GM18517 (cell line): ENCODE measurements around the gene VWA1.
"Not testable (repeated sequence)": the region's sequence is repeated elsewhere in the genome, so short reads cannot be mapped to it uniquely, and the experiment has no call there.

Source experiments
- ATAC-seq: cut with Tn5 transposase; IDR thresholded peaks from one replicate; pipeline ENCODE4 v1.9.1; 2021; ENCODE audit warnings: mild to moderate bottlenecking, moderate library complexity; ENCODE audit not compliant: unreplicated experiment

VWA1 gene

GRCh38 chr1:1422465-1423244 is 12.8 kb upstream of the VWA1 start:
- no peak for ATAC-seq

GRCh38 chr1:1423245-1423597 is 12.3 kb upstream of the VWA1 start:
- ATAC-seq: no peak

- no peak for ATAC-seq
Measured at GRCh38 chr1:1424707-1425106, 10.8 kb upstream of the VWA1 start.

GRCh38 chr1:1425426-1425752 is 10.1 kb upstream of the VWA1 start:
- no peak for ATAC-seq

GRCh38 chr1:1425753-1426495 is 9.6 kb upstream of the VWA1 start:
- no peak for ATAC-seq

- ATAC-seq: no peak
Measured at GRCh38 chr1:1426496-1427105, 8.9 kb upstream of the VWA1 start.

- no peak for ATAC-seq
Measured at GRCh38 chr1:1427106-1427819, 8.2 kb upstream of the VWA1 start.

- no peak for ATAC-seq
Measured at GRCh38 chr1:1427820-1428148, 7.7 kb upstream of the VWA1 start.

GRCh38 chr1:1428174-1428573 is 7.3 kb upstream of the VWA1 start:
- no peak for ATAC-seq

GRCh38 chr1:1428967-1429366 is 6.5 kb upstream of the VWA1 start:
- not testable (repeated sequence) for ATAC-seq

- ATAC-seq: no peak
Measured at GRCh38 chr1:1429671-1430073, 5.8 kb upstream of the VWA1 start.

- no peak for ATAC-seq
Measured at GRCh38 chr1:1430114-1430982, 5.1 kb upstream of the VWA1 start.

GRCh38 chr1:1430992-1431844 is 4.3 kb upstream of the VWA1 start:
- ATAC-seq: no peak

- no peak for ATAC-seq
Measured at GRCh38 chr1:1431845-1432273, 3.6 kb upstream of the VWA1 start.

- ATAC-seq: no peak
Measured at GRCh38 chr1:1432274-1432950, 3.1 kb upstream of the VWA1 start.

GRCh38 chr1:1432951-1433803 is 2.3 kb upstream of the VWA1 start:
- no peak for ATAC-seq

GRCh38 chr1:1433804-1434130 is 1.7 kb upstream of the VWA1 start:
- no peak for ATAC-seq

- ATAC-seq: no peak
Measured at GRCh38 chr1:1434131-1434823, 1.2 kb upstream of the VWA1 start.
